CD4-positive, alpha-beta T cell treated with Interleukin-2 at 100 ng/mL for 4 hours (primary cell): Measurements from ENCODE around the gene PLCG1.
"Not testable (repeated sequence)": the region's sequence is repeated elsewhere in the genome, so short reads cannot be mapped to it uniquely, and the experiment has no call there.

Source experiments
- DNase-seq: peaks from one replicate; pipeline ENCODE4 v3.0.0-alpha.2; 2020; ENCODE audit warnings: low spot score

The PLCG1 gene

GRCh38 chr20:41136680-41137613 lies at the start of gene PLCG1:
PLCG1 (plus strand) TSS chr20:41137543; CDS start chr20:41137642, 99 bp downstream.
- DNase-seq, result peak; percentile 79

GRCh38 chr20:41087777-41088176 lies 49.6 kb upstream of the PLCG1 start:
- DNase-seq, result no peak

- DNase-seq, result no peak
These were observed 47.8 kb upstream of the PLCG1 start for GRCh38 chr20:41089555-41089954.

- no peak for DNase-seq
These were observed 45.4 kb upstream of the PLCG1 start for GRCh38 chr20:41091927-41092326.

GRCh38 chr20:41094353-41095055 lies 42.8 kb upstream of the PLCG1 start:
- DNase-seq, result no peak

GRCh38 chr20:41095110-41095969 lies 42.0 kb upstream of the PLCG1 start:
- DNase-seq, result peak; percentile 69

GRCh38 chr20:41098703-41099250 lies 38.6 kb upstream of the PLCG1 start:
- no peak for DNase-seq

- DNase-seq, result no peak
These were observed 37.3 kb upstream of the PLCG1 start for GRCh38 chr20:41100001-41100480.

GRCh38 chr20:41101660-41102059 lies 35.7 kb upstream of the PLCG1 start:
- DNase-seq, result no peak

GRCh38 chr20:41108531-41108930 lies 28.8 kb upstream of the PLCG1 start:
- DNase-seq, result no peak

GRCh38 chr20:41110012-41110411 lies 27.3 kb upstream of the PLCG1 start:
- DNase-seq, result no peak

- no peak for DNase-seq
These were observed 26.3 kb upstream of the PLCG1 start for GRCh38 chr20:41110930-41111577.

GRCh38 chr20:41111578-41111951 lies 25.8 kb upstream of the PLCG1 start:
- no peak for DNase-seq

- no peak for DNase-seq
These were observed 20.9 kb upstream of the PLCG1 start for GRCh38 chr20:41116282-41116956.

GRCh38 chr20:41118159-41118558 lies 19.2 kb upstream of the PLCG1 start:
- not testable (repeated sequence) for DNase-seq

GRCh38 chr20:41118632-41119031 lies 18.7 kb upstream of the PLCG1 start:
- DNase-seq, result no peak

GRCh38 chr20:41119614-41120561 lies 17.5 kb upstream of the PLCG1 start:
- no peak for DNase-seq

- no peak for DNase-seq
These were observed 15.9 kb upstream of the PLCG1 start for GRCh38 chr20:41121399-41121798.

GRCh38 chr20:41123631-41124030 lies 13.7 kb upstream of the PLCG1 start:
- DNase-seq, result no peak
